NT2/D1 (cell line): ENCODE data around the gene TLN1.

Experiments
- SUZ12 ChIP-seq: IDR thresholded peaks from 2 replicates; pipeline ENCODE4 v1.6.1; 2011; ENCODE audit not compliant: insufficient read length, insufficient read depth; ENCODE audit errors: extremely low read depth
- ZNF274 ChIP-seq: IDR thresholded peaks from 2 replicates; pipeline ENCODE4 v1.6.1; 2011; ENCODE audit warnings: mild to moderate bottlenecking, low read depth, low read length

- no peak for TF ChIP-seq ZNF274
- TF ChIP-seq SUZ12, result no peak
Observed at GRCh38 chr9:35740243-35740642, 8.2 kb upstream of the TLN1 start.
